CD4-positive, alpha-beta T cell (primary cell): Measurements from ENCODE around the gene HPCAL1. TPM values are rescaled to one million over a fixed set of nuclear protein-coding genes. Genes with fewer than 3 reads are reported as not detected.

ENCODE experiments used
- ATAC-seq: fragments of 200-7000 bp; cut with Tn5 transposase; one replicate; pipeline ENCODE4 v1.10.0; 2022; ENCODE audit warnings: mild to moderate bottlenecking; ENCODE audit not compliant: poor library complexity
- CTCF ChIA-PET: fragments of 350-600 bp; sonication (Branson Sonifier 250); formaldehyde crosslinking; loops from one replicate; lab custom pipeline; 2021; ENCODE audit warnings: antibody characterized with exemption, inconsistent platforms; lab: Charles Lee
- POLR2A ChIA-PET: fragments of 350-600 bp; sonication (Branson Sonifier 250); formaldehyde crosslinking; loops from one replicate; lab custom pipeline; 2021; ENCODE audit warnings: antibody characterized with exemption, inconsistent platforms; lab: Charles Lee
- DNase-seq, 14 experiments: peaks; one replicate each; pipeline ENCODE4 v3.0.0-alpha.2; 2013 to 2020; ENCODE audit warnings: mixed read lengths in 2 of 14
- H3K27ac ChIP-seq, 2 donors: one replicate each; pipeline versions ENCODE4 v1.5.1 to v1.7.0; 2013; ENCODE audit warnings: low read length in 2 of 2, low read depth in 1 of 2, mild to moderate bottlenecking in 1 of 2
- H3K27me3 ChIP-seq, 2 experiments: 1 replicate in 1 of 2; 2 replicates in 1 of 2; pipeline versions ENCODE4 v1.6.1 to v1.7.0; 2013; ENCODE audit warnings: low read length in 2 of 2, control low read depth in 1 of 2, mild to moderate bottlenecking in 1 of 2, moderate library complexity in 1 of 2; ENCODE audit not compliant: insufficient read depth in 2 of 2, control insufficient read depth in 1 of 2
- H3K36me3 ChIP-seq: one replicate; pipeline ENCODE4 v1.6.1; 2013; ENCODE audit warnings: low read length, control low read depth; ENCODE audit not compliant: insufficient read depth
- H3K4me1 ChIP-seq: one replicate; pipeline ENCODE4 v1.6.1; 2013; ENCODE audit warnings: low read length, control low read depth; ENCODE audit not compliant: insufficient read depth
- H3K4me3 ChIP-seq: one replicate; pipeline ENCODE4 v1.5.1; 2013; ENCODE audit warnings: mild to moderate bottlenecking, low read length, moderate library complexity
- H3K9me3 ChIP-seq, 2 experiments: 1 replicate in 1 of 2; 2 replicates in 1 of 2; pipeline versions ENCODE4 v1.6.1 to v1.7.0; 2013; ENCODE audit warnings: low read length in 2 of 2, mild to moderate bottlenecking in 2 of 2, control low read depth in 1 of 2, moderate library complexity in 1 of 2; ENCODE audit not compliant: control insufficient read depth in 1 of 2, insufficient read depth in 1 of 2
- H3K27ac Mint-ChIP-seq: one replicate; pipeline ENCODE4 v1.8.0; 2020; ENCODE audit warnings: mixed read lengths
- H3K27me3 Mint-ChIP-seq: one replicate; pipeline ENCODE4 v1.8.0; 2021; ENCODE audit warnings: mixed read lengths
- H3K36me3 Mint-ChIP-seq: one replicate; pipeline ENCODE4 v1.8.0; 2021; ENCODE audit warnings: low read depth, mixed read lengths
- H3K4me1 Mint-ChIP-seq: one replicate; pipeline ENCODE4 v1.8.0; 2021; ENCODE audit warnings: low read depth, mixed read lengths
- H3K4me3 Mint-ChIP-seq: one replicate; pipeline ENCODE4 v1.8.0; 2020; ENCODE audit warnings: mild to moderate bottlenecking, mixed read lengths
- H3K9me3 Mint-ChIP-seq: one replicate; pipeline ENCODE4 v1.8.0; 2020; ENCODE audit warnings: mixed read lengths
- CTCF ChIP-seq: fragments of 200-600 bp; IDR thresholded peaks from one replicate; pipeline ENCODE4 v1.8.0; 2022; ENCODE audit warnings: antibody characterized with exemption, mild to moderate bottlenecking
- intact Hi-C, 2 experiments: fragments of 100-400 bp; cut with DNase I in 1 of 2; cut with micrococcal nuclease in 1 of 2; formaldehyde crosslinking; loops; one replicate each; pipeline versions ENCODE4 v1.15.1 to v1.9.0; 2023 to 2025; cut with DNase I, micrococcal nuclease
- total RNA-seq, 174 experiments: library from RNA in 2 of 174; stranded (reverse) in 2 of 174; gene quantifications; one replicate each; pipeline ENCODE4 v1.2.3 and lab custom pipeline; 2021 to 2026

HPCAL1 gene
- total RNA-seq, 2 experiments from 2014 or later = 24.9 to 27.9 TPM

GRCh38 chr2:10425699-10426098 is 123.0 kb downstream of the HPCAL1 start:
- Mint-ChIP-seq H3K9me3 (no peaks in the 10 kb centered on the region), H3K27ac (no peak overlapping the region), H3K4me3 (no peak overlapping the region), H3K36me3 (peaks cover 57% of the 10 kb centered on the region), H3K27me3 (no peaks in the 10 kb centered on the region), H3K4me1 (no peaks in the 10 kb centered on the region)
- no peaks in the 10 kb centered on the region for H3K4me1 ChIP-seq
- DNase-seq (no peak), ATAC-seq (no peak)
- intact Hi-C loops = no loop called here
- H3K27me3 ChIP-seq = no peaks in the 10 kb centered on the region
- no peaks in the 10 kb centered on the region for H3K9me3 ChIP-seq
- POLR2A ChIA-PET = no interaction called here
- H3K27ac ChIP-seq = no peak overlapping the region
- peaks cover 63% of the 10 kb centered on the region for H3K36me3 ChIP-seq
- no peak for TF ChIP-seq CTCF
- H3K4me3 ChIP-seq = no peak overlapping the region
- CTCF ChIA-PET = interaction anchor here (0.7 kb wide), 1 partner anchor 9 kb away, joined by 3 read pairs; no protein-coding TSS in a partner anchor

- peaks cover 44% of the 10 kb centered on the region for H3K36me3 Mint-ChIP-seq
- H3K4me3 ChIP-seq = no peak overlapping the region
- POLR2A ChIA-PET = no interaction called here
- peaks cover 0 to 4% of the 10 kb centered on the region in 2 experiments for H3K27me3 ChIP-seq
- TF ChIP-seq CTCF = no peak
- peaks cover 53% of the 10 kb centered on the region for H3K36me3 ChIP-seq
- no peak overlapping the region for H3K4me3 Mint-ChIP-seq
- no peak overlapping the region for H3K27ac Mint-ChIP-seq
- no peaks in the 10 kb centered on the region for H3K9me3 ChIP-seq
- CTCF ChIA-PET = no interaction called here
- no peaks in the 10 kb centered on the region for H3K9me3 Mint-ChIP-seq
- ATAC-seq = no peak
- intact Hi-C loops = no loop called here
- H3K4me1 ChIP-seq = peaks cover 6% of the 10 kb centered on the region
- H3K4me1 Mint-ChIP-seq = peaks cover 7% of the 10 kb centered on the region
- no peak for DNase-seq
- no peak overlapping the region for H3K27ac ChIP-seq
- H3K27me3 Mint-ChIP-seq = no peaks in the 10 kb centered on the region
Observed at GRCh38 chr2:10426726-10427617, 124.3 kb downstream of the HPCAL1 start.

- Mint-ChIP-seq H3K27ac (no peak overlapping the region), H3K27me3 (no peaks in the 10 kb centered on the region), H3K4me1 (peaks cover 9% of the 10 kb centered on the region), H3K9me3 (no peaks in the 10 kb centered on the region), H3K36me3 (peaks cover 40% of the 10 kb centered on the region), H3K4me3 (no peak overlapping the region)
- intact Hi-C loops = no loop called here
- no peak for TF ChIP-seq CTCF
- H3K4me1 ChIP-seq = peaks cover 12% of the 10 kb centered on the region
- DNase-seq (no peak), ATAC-seq (no peak)
- peaks cover 47% of the 10 kb centered on the region for H3K36me3 ChIP-seq
- ChIA-PET CTCF (no interaction called here), POLR2A (no interaction called here)
- H3K27ac ChIP-seq = no peak overlapping the region
- H3K9me3 ChIP-seq = no peaks in the 10 kb centered on the region
- no peak overlapping the region for H3K4me3 ChIP-seq
- H3K27me3 ChIP-seq = peaks cover 0 to 6% of the 10 kb centered on the region in 2 experiments
Observed at GRCh38 chr2:10427618-10427949, 124.9 kb downstream of the HPCAL1 start.
